Skin of body (tissue), 2 donors: ENCODE measurements around the gene MGAT5B. TPM values are rescaled to one million over a fixed set of nuclear protein-coding genes. Genes with fewer than 3 reads are reported as not detected.
A peak's percentile ranks its signal among the peaks of the same experiment; 100 is the strongest.
"Not testable (repeated sequence)": the region's sequence is repeated elsewhere in the genome, so short reads cannot be mapped to it uniquely, and the experiment has no call there.

ENCODE experiments used
- DNase-seq: peaks from one replicate; lab custom pipeline; 2025; lab: John Stamatoyannopoulos, UW
- total RNA-seq: library from RNA; depleted of rRNA; stranded (reverse); fragments of >200 nt; gene quantifications from one replicate; pipeline ENCODE4 v1.2.3, GENCODE V29; 2014

MGAT5B gene
- total RNA-seq, 1 donor from 2014 or later, result 0.69 TPM

DNA sequence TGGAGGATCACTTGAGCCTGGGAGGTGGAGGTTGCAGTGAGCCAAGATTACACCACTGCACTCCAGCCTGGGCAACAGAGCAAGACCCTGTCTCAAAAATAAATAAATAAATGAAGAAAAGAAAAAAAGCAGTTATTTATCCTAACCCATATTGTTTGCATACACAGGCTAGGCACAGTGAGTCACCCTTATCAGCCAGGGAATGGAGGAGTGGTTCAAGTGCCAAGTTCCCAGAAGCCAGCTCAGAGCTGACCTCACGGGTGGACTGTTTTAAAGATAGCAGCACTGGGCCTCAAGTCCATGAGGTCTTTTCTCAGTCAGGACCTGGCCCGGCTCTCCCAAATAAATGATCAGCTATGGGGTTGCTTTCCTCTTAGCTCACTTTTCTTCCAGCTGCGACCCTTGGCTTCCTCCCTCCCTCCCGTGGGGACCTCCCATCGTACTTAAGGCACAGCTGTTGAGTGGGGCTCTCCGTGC, 22.6 kb upstream of the MGAT5B start:
- DNase-seq, result no peak

- DNase-seq, result no peak
These were observed 21.2 kb upstream of the MGAT5B start for GRCh38 chr17:76847031-76847430.

DNA sequence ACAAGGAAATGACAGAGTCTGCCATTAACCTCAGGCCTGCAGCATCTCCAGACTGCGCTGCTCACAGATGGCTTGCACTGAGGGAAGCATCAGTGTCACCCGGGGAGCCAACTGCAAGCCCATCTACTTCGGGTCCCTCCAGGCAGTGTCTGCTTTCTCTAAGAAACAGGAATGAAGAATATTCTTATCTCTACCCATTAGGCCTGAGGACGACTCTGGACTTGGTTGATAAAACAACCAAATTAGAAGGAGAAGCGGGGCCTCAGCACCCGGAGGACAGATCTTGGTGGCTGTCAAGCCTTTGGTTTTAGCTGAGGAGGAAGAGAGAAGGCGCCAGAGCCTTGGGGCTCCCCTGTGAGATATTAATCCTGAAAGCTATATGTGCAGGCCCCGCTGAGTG, 19.5 kb upstream of the MGAT5B start:
- no peak for DNase-seq

DNA sequence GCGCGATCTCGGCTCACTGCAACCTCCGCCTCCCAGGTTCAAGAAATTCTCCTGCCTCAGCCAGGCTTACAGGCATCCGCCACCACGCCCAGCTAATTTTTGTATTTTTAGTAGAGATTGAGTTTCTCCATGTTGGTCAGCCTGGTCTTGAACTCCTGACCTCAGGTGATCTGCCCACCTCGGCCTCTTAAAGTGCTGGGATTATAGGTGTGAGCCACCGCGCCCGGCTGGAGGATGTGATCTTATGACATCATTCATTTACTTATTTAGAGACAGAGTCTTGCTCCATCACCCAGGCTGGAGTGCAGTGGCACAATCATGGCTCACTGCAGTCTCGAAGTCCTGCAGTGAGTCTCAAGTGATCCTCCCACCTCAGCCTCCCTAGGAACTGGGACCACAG, 19.0 kb upstream of the MGAT5B start:
- DNase-seq, result not testable (repeated sequence)

DNA sequence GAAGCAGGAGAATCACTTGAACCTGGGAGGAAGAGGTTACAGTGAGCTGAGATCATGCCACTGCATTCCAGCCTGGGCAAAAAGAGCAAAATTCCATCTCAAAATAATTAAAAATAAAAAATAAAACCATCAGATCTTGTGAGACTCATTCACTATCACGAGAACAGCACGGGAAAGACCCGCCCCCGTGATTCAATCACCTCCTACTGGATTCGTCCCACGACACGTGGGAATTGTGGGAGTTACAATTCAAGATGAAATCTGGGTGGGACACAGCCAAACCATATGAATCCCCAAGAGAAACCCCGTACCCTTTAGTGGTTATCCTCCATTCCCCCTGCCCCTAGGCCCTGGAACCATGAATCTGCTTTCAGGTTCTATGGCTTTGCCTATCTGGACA, 15.4 kb upstream of the MGAT5B start:
- no peak for DNase-seq

DNA sequence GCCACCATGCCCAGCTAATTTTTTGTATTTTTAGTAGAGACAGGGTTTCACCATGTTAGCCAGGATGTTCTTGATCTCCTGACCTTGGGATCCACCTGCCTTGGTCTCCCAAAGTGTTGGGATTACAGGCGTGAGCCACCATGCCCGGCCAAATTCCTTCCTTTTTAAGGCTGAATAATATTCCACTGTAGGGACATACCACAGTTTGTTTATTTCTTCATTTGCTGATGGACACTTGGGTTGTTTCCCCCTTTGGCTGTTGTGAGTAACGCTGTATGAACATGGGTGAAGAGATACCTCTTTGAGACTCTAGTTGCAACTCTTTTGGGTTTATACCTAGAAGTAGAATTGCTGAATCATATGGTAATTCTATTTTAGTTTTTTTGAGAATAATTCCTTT, 13.1 kb upstream of the MGAT5B start:
- DNase-seq, result no peak

DNA sequence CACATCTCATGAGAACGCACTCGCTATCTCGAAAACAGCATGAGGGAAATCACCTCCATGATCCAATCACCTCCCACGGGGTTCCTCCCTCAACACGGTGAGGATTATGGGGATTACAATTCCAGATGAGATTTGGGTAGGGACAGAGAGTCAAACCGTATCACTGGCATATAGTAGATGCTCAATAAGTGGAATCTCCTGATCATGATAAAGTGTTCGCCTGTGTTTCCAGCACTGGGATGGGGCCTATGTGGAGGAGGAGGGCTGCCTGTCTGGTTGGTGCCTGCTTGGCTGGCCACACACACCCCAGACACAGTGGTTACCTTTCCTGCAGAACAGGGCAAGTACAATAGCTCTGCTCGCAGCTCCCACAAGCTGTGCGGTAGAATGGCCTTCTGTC, 6.1 kb upstream of the MGAT5B start:
- no peak for DNase-seq

DNA sequence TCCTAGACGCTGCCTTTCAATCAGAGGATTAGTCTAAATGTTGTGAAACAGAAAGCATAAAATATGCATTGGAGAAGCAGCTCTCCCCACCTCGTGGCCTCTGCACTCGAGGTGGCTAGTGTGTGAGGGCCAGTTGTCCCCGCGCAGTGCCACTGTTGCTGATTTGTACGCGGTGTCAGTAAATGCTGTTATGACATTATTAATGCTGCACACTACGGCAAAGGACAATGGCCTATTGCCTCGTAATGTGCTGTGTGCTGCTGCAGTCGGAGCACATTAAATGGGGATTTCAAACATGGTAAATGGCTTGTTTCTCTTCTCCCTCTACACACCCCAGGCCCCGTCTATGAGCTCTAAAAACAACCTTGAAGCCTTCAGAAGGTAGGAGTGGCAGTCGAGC, 5.7 kb upstream of the MGAT5B start:
- DNase-seq, result no peak

DNA sequence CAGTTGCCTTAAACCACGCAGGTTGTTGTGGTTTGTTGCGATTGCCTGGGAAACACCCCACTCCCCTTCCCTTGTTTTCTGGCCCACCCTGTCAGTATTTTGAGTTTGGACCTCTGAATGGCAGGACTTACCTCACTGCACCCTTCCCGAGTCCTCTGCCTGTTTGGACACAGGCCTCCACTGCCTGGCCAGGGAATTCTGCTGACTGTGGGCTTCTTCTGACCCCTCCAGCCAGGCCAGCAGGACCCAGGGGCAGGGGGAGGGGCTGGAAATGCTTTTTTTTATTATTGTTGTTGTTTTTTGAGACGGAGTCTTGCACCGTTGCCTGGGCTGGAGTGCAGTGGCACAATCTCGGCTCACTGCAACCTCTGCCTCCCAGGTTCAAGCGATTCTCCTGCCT, 4.2 kb upstream of the MGAT5B start:
- no peak for DNase-seq

- DNase-seq, result no peak
These were observed 3.0 kb upstream of the MGAT5B start for GRCh38 chr17:76865174-76865573.

- DNase-seq, result no peak
These were observed 2.0 kb upstream of the MGAT5B start for GRCh38 chr17:76866203-76866602.

DNA sequence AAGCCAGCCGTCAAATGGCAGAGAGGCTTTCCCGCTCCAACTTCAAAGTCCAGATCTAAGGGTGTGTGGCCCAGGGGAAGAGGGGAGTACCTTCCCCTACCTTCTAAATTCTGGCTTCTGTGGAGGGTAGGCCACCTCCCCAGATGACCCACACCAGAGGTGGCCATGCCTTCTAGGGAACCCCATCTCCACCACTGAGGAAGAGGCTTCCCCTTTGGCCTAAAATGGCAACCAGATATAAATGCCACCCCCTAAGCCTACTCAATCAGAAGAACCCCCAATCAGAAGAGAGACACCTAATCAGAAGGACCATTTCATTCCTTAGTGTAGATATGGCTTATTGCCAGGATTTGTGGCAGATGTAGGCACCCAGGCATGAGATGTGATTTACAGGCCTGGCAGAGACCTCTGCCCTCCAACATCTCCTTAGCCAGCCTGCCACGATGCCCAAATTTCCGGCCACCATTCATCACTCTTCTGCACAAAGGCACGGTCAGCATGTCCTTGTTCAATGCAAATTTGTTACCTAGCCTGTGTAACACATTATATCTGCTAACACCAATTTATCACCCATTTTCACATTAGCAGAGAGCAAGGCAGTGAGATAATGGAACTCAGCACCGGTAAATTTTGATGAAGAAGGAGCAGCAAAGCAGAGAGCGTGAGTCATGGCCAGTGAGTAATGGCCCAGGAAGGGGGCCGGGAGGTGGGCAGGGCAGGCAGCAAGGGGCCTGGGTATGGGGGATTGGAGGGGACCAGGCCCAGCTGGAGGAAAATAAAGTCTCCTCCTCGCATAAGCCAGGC, 1.2 kb upstream of the MGAT5B start:
- DNase-seq, result no peak

DNA sequence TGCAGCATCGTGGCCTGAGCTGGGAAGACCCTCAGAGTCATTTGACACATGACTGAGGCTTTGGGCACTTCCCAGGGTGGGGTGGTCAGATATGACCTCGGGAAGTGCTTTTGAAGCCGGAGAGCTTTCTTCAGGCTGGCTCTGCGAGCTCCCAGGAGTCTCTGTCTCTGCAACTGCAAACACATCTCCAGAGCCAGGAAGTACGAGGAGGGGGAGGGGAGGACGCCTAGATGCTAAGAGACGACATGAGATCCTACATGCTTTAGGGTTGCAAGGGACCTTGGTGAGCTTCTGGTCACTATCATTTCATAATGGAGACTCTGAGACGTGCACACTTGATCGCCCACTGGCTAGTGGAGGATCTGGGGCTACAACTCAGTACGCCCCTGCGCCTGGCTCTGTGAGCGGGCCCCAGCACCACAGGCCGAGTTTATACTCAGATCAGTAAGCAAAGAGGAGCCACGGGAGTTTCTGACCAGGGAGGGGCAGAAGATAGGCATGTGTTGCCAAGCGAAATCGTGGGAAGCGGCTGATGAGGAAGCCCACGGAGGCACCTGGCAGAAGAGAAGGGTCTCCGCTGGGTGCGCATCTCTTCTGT, 527 bp upstream of the MGAT5B start:
- DNase-seq, result no peak

DNA sequence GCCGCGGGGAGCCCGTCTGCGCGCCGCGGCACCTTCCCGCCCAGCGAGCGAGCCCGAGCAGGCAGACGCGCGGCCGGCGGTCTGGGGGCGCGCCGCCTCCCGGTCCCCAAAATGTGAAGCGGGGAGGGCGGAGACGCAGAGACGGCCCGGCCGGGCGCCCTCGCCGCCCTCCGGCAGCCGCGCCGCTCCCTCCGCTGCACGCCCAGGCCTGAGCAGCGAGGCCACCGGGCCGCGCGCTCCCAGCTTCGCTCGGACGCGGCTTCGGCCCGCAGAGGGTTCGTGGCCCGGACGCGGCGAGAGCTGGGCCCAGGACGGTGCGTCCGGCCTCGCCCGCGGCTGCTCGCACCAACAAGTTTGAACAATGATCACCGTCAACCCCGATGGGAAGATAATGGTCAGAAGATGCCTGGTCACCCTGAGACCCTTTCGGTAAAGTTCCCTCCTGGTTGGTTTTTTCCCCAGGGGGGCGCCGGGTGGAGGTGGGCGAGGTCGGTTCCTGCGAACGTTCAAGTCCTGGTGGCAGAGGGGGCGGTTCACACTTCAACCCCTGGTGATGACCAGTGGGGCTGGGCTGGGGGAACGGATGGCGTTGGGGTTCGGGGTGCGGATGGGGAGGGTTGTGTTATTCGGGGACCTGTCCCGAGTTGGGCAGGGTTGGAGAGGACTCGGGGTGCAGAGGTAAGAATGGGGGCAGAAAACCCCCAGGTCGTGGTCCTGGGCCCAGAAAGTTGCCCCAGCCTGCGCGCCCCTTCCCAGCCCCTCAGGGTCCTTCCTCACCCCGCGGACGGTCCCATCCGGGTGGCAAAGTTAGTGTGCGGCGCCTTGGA, 678 bp downstream of the MGAT5B start:
- no peak for DNase-seq

GRCh38 chr17:76869496-76870376, 1.5 kb downstream of the MGAT5B start:
- DNase-seq, result no peak

- no peak for DNase-seq
These were observed 2.1 kb downstream of the MGAT5B start for GRCh38 chr17:76870377-76870714.

- no peak for DNase-seq
These were observed 3.5 kb downstream of the MGAT5B start for GRCh38 chr17:76871668-76872067.

DNA sequence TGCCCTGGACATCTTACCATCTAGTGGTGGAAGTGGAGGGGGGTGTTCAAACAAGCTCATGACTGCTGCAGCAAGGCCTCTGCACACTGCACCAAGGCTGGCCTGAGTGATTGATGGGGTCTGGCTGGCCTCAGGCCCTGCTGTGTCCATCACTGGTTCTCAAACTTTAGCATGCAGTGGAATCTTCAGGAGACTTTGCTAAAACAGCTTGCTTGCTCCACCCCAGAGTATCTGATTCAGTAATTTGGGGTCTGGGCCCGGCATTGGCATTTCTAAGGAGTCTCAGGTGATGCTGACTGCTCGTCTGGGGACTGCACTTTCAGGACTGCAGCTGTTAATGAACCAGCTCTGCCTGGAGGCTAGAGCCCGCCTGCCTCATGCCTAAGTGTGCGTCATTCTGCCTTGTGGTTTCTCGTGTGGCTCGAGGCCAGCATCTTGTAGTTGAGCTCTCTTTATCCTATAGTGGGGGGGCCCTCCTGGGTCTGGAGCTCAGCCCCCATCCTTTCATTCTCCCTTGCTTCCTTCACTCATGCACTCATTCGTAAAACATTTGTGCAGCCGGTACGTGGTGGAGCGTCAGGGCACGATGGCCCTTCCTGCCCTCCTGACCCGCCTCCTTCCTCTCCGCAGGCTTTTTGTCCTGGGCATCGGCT, 4.1 kb downstream of the MGAT5B start:
- peak; percentile 14 for DNase-seq

GRCh38 chr17:76872874-76873221, 4.6 kb downstream of the MGAT5B start:
- no peak for DNase-seq

DNA sequence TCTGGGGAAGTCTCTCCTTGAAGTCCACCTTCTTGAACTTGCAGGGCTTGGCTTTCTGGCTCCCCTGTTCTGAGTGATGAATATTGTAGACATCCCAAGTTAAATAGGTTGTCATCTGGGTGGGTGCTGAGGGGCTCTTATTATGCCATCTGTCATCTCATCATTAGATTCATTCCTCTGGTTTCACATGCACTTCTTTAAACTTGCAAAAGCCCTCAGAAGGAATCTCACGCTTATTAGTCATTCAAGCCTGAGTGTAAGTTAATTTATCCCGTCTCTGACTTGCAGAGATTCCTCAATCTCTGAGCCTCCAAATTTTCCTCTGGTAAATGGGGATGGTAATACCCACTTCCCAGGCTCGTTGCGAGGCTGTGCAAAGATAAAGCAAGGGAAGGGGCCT, 5.7 kb downstream of the MGAT5B start:
- no peak for DNase-seq

DNA sequence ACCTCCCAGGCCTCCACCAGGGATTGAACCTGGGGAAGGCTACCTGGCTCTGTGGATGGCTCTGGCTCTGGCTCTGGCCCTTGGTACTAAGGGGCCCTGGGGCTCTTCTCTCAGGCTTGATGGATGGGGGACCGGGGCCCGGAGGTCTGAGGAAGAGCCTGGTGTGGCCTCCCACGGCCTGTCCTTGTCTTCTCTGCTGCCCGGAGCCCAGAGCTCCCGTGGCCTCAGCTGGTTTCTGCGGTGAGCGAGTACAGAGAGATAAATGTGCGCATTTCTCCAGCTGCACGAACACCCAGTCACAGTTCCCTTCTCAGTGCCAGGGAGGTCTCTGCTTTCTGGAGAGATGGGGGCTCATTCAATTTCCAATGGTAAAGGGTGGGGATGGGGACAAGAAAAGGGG, 9.2 kb downstream of the MGAT5B start:
- DNase-seq, result no peak
